ENCODE results near the gene UIMC1. TPM values are rescaled to one million over a fixed set of nuclear protein-coding genes. Genes with fewer than 3 reads are reported as not detected.

UIMC1 gene
- polyA plus RNA-seq, 3 donors = 14.8 to 35.6 (median 19.1) TPM

DNA sequence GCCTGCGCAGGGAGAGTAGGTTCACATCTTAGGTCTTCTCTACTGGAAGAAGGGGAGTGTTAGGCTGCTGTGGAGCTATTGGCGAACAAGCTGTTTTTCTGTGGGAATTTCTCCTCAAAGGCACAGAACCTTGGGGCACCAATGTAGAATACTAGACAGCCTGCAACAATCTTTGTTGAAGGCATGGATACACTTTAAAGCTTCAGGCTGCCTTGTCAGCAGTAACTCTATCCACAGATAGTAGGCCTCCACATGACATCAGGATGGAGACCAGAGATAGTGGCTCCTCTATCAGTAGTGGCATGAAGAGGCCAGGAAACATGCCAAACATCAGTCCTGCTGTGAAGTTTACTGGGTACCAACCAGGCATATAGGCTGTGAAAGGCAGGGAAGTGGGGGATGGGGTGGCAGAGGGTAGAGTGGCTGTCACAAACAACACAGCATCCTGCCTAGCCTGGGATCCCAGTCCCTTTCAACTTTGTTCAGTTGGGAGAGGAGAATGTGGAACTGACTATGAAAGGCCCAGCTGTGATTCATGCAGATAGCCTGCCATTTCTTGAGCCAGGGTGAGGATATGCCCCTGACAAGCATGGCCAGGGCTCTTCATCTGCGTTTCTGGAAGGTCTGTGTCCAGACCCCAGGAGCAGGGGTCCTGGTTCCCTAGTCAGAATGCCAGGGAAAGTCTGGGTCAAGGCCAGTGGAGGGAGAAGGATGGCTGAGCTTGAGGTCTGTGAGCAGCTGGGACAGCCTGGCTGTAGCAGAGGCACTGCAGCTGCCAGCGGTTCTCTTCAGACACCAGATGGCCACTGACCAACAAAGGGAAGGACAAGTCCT, 106.4 kb downstream of the UIMC1 start:
- peak in 2 of 3 donors; percentile 25 to 61 for DNase-seq
- Histone ChIP-seq H3K9me3 (replicated peaks in 1 of 2; ENCODE audit: control insufficient read depth in 1 of 2, insufficient read depth in 1 of 2, low read length in 2 of 2) (no peaks in the 10 kb centered on the region), H3K27ac (ENCODE audit: low read depth in 1 of 2, low read length in 2 of 2) (peak overlapping the region; percentile 83 to 88), H3K4me2 (replicated peaks; ENCODE audit: extremely low read depth, low read length, poor library complexity, severe bottlenecking) (peak overlapping the region; percentile 94), H3K36me3 (replicated peaks in 1 of 2; ENCODE audit: control insufficient read depth in 1 of 2, insufficient read depth in 2 of 2, low read length in 2 of 2) (peaks cover 14 to 16% of the 10 kb centered on the region in 2 donors), H3K79me2 (ENCODE audit: insufficient read depth, low read length) (peaks cover 55% of the 10 kb centered on the region), H3K4me3 (replicated peaks in 1 of 3; ENCODE audit: low read depth in 2 of 3, low read length in 3 of 3) (peak overlapping the region; percentile 63 to 82 (median 70)), H2AFZ (ENCODE audit: insufficient read depth, low read depth, low read length, poor library complexity, severe bottlenecking) (no peak overlapping the region), H4K20me1 (ENCODE audit: insufficient read depth, low read length) (no peaks in the 10 kb centered on the region), H3K4me1 (ENCODE audit: control insufficient read depth in 1 of 2, insufficient read depth in 2 of 2, low read length in 2 of 2) (peaks cover 89 to 90% of the 10 kb centered on the region in 2 donors), H3K27me3 (ENCODE audit: control insufficient read depth in 2 of 2, insufficient read depth in 2 of 2, low read length in 2 of 2) (no peaks in the 10 kb centered on the region), H3K9ac (ENCODE audit: insufficient read depth, low read length, poor library complexity, severe bottlenecking) (peak overlapping the region; percentile 68)
- peak overlapping the region; percentile 88 to 92 for H3K4me3 Mint-ChIP-seq
- peaks cover 0 to 2% (median 0%) of the 10 kb centered on the region in 3 donors for H3K27me3 Mint-ChIP-seq (ENCODE audit: low read depth in 3 of 3)
- H3K9me3 Mint-ChIP-seq = peaks cover 0 to 2% (median 0%) of the 10 kb centered on the region in 7 donors
- intact Hi-C loops (cut with micrococcal nuclease) = loop anchor here (5.0 to 10.0 kb wide), 3 partner anchors 97 to 355 kb away; partner anchors contain the start of genes CDHR2 (in 1 of the 2) and UIMC1 (in 1 of the 2)
- 85% methylated on average over 2 of the region's 4 CpGs for WGBS (ENCODE audit: insufficient coverage)
- peaks cover 30 to 50% of the 10 kb centered on the region in 2 donors for H3K36me3 Mint-ChIP-seq
- H3K4me1 Mint-ChIP-seq = peaks cover 89% of the 10 kb centered on the region
- TF ChIP-seq, protein P1, sequence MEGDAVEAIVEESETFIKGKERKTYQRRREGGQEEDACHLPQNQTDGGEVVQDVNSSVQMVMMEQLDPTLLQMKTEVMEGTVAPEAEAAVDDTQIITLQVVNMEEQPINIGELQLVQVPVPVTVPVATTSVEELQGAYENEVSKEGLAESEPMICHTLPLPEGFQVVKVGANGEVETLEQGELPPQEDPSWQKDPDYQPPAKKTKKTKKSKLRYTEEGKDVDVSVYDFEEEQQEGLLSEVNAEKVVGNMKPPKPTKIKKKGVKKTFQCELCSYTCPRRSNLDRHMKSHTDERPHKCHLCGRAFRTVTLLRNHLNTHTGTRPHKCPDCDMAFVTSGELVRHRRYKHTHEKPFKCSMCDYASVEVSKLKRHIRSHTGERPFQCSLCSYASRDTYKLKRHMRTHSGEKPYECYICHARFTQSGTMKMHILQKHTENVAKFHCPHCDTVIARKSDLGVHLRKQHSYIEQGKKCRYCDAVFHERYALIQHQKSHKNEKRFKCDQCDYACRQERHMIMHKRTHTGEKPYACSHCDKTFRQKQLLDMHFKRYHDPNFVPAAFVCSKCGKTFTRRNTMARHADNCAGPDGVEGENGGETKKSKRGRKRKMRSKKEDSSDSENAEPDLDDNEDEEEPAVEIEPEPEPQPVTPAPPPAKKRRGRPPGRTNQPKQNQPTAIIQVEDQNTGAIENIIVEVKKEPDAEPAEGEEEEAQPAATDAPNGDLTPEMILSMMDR (IDR thresholded peaks at IDR 0.05) = no peak
- H3K27ac Mint-ChIP-seq = peak overlapping the region; percentile 89 to 98 (median 97)

DNA sequence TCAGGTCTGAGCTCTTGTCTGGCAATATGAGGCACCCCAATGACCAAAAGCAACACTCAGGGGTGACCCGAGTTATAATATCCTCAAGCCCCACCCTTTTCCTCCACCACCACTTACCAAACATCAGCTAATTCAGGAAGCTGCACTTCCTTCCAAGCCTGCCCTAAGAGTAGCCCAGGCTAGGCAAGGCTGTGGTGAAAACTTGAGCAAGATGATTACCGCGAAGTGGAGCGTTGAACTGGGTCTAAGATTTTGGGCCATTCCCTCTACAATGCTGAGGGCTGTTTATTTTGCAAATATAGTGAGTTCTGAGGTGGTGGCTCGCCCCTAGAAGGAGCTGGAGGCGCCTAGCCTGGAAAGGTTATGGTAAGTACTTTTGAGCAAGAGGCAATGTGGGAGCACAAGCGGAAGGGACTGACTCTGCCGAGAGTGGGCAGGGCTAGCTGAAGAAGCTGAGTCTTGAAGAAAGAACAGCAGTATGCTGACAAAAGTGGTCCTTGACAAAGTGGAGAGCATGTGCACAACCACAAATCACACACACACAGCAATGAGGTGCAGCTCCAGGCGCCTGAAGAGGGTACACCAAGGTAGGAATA, 107.2 kb downstream of the UIMC1 start, which contains the start of gene HK3:
TSS of gene HK3 (minus strand) at position 51 of the 596 bp plus-strand sequence. CDS start 3,187 bp downstream, outside the sequence.
- Mint-ChIP-seq H3K27me3 (ENCODE audit: low read depth in 3 of 3) (peaks cover 0 to 2% (median 0%) of the 10 kb centered on the region in 3 donors), H3K27ac (peak within 1 kb of the TSS; percentile 89 to 98 (median 97)), H3K4me3 (peak within 1 kb of the TSS; percentile 88 to 92), H3K4me1 (peaks cover 97% of the 10 kb centered on the region), H3K36me3 (peaks cover 24 to 47% of the 10 kb centered on the region in 2 donors), H3K9me3 (peaks cover 0 to 2% (median 0%) of the 10 kb centered on the region in 7 donors)
- peak within 1 kb of the TSS; percentile 94 for H3K4me2 ChIP-seq (replicated peaks; ENCODE audit: extremely low read depth, low read length, poor library complexity, severe bottlenecking)
- peak; percentile 77 to 83 (median 82) for DNase-seq
- peaks cover 95 to 97% of the 10 kb centered on the region in 2 donors for H3K4me1 ChIP-seq (ENCODE audit: control insufficient read depth in 1 of 2, insufficient read depth in 2 of 2, low read length in 2 of 2)
- no peaks in the 10 kb centered on the region for H4K20me1 ChIP-seq (ENCODE audit: insufficient read depth, low read length)
- H2AFZ ChIP-seq (ENCODE audit: insufficient read depth, low read depth, low read length, poor library complexity, severe bottlenecking) = peak within 1 kb of the TSS; percentile 3
- peak within 1 kb of the TSS; percentile 63 to 82 (median 70) for H3K4me3 ChIP-seq (replicated peaks in 1 of 3; ENCODE audit: low read depth in 2 of 3, low read length in 3 of 3)
- TF ChIP-seq, protein P1 (IDR thresholded peaks at IDR 0.05) = no peak
- intact Hi-C loops (cut with micrococcal nuclease) = loop anchor here (5.0 to 10.0 kb wide), 3 partner anchors 98 to 355 kb away; partner anchors contain the start of genes CDHR2 (in 1 of the 2) and UIMC1 (in 1 of the 2)
- H3K27me3 ChIP-seq (ENCODE audit: control insufficient read depth in 2 of 2, insufficient read depth in 2 of 2, low read length in 2 of 2) = no peaks in the 10 kb centered on the region
- peaks cover 7 to 8% of the 10 kb centered on the region in 2 donors for H3K36me3 ChIP-seq (replicated peaks in 1 of 2; ENCODE audit: control insufficient read depth in 1 of 2, insufficient read depth in 2 of 2, low read length in 2 of 2)
- 0% methylated on average over 6 of the region's 9 CpGs for WGBS (ENCODE audit: insufficient coverage)
- peaks cover 63% of the 10 kb centered on the region for H3K79me2 ChIP-seq (ENCODE audit: insufficient read depth, low read length)
- H3K9me3 ChIP-seq (replicated peaks in 1 of 2; ENCODE audit: control insufficient read depth in 1 of 2, insufficient read depth in 1 of 2, low read length in 2 of 2) = no peaks in the 10 kb centered on the region
- peak within 1 kb of the TSS; percentile 68 for H3K9ac ChIP-seq (ENCODE audit: insufficient read depth, low read length, poor library complexity, severe bottlenecking)
- H3K27ac ChIP-seq (ENCODE audit: low read depth in 1 of 2, low read length in 2 of 2) = peak within 1 kb of the TSS; percentile 84 to 88

Measured in CD14-positive monocyte (primary cell).